ENCODE measurements around the gene TIMM8A.

GRCh38 chrX:101348452-101349192 is at the start of gene TIMM8A:
- TF ChIP-seq EZH2phosphoT487 (IDR thresholded peaks at IDR 0.05; ENCODE audit: insufficient read depth, low read depth) (no peak), EZH2 (IDR thresholded peaks at IDR 0.05; ENCODE audit: insufficient read depth, poor library complexity, severe bottlenecking) (no peak)

Data from GM23248 (cell line).